K562 (cell line): ENCODE data around the gene METAP2. TPM values are rescaled to one million over a fixed set of nuclear protein-coding genes. Genes with fewer than 3 reads are reported as not detected.

Experiments used
- AFF1 ChIP-seq, 2 experiments: fragments of 450-650 bp; IDR thresholded peaks; 2 replicates each; pipeline ENCODE4 v1.6.1; 2018; ENCODE audit warnings: mild to moderate bottlenecking in 2 of 2, low read depth in 1 of 2; ENCODE audit not compliant: partially characterized antibody in 2 of 2
- BRD9 ChIP-seq: fragments of 450-650 bp; IDR thresholded peaks from 2 replicates; pipeline ENCODE4 v1.6.1; 2018; ENCODE audit warnings: low read depth; ENCODE audit not compliant: partially characterized antibody
- CCNT2 ChIP-seq: IDR thresholded peaks from 2 replicates; pipeline ENCODE4 v1.6.1; 2011; ENCODE audit warnings: borderline replicate concordance, low read depth, mild to moderate bottlenecking, moderate library complexity, mixed read lengths, low read length; ENCODE audit not compliant: insufficient read length; ENCODE audit errors: extremely low read depth
- COPS2 ChIP-seq: fragments of 450-650 bp; conservative IDR thresholded peaks from 2 replicates; pipeline ENCODE4 v1.6.1; 2016; ENCODE audit warnings: mild to moderate bottlenecking, moderate library complexity
- DEAF1 ChIP-seq: fragments of 450-650 bp; formaldehyde crosslinking; IDR thresholded peaks from 2 replicates; pipeline ENCODE4 v1.4.0; 2020; ENCODE audit warnings: mild to moderate bottlenecking, moderate library complexity
- FOXP1 ChIP-seq: sonication (generic); formaldehyde crosslinking; IDR thresholded peaks from 2 replicates; pipeline ENCODE4 v1.8.0; 2022; ENCODE audit warnings: mild to moderate bottlenecking, missing genetic modification reagents
- GTF2E2 ChIP-seq: fragments of 200-800 bp; sonication (Bioruptor generic); IDR thresholded peaks from 2 replicates; pipeline ENCODE4 v1.6.1; 2016; ENCODE audit warnings: missing genetic modification characterization, missing compliant biosample characterization
- HDGF ChIP-seq: fragments of 450-650 bp; IDR thresholded peaks from 2 replicates; pipeline ENCODE4 v1.6.1; 2016
- KLF16 ChIP-seq: IDR thresholded peaks from 2 replicates; pipeline ENCODE4 v1.6.1; 2016; ENCODE audit warnings: antibody characterized with exemption
- PHF20 ChIP-seq: fragments of 450-650 bp; IDR thresholded peaks from 2 replicates; pipeline ENCODE4 v1.6.1; 2018; ENCODE audit not compliant: partially characterized antibody
- PKNOX1 ChIP-seq: fragments of 450-650 bp; IDR thresholded peaks from 2 replicates; pipeline ENCODE4 v1.6.1; 2016
- PRMT5 ChIP-seq: sonication (generic); formaldehyde crosslinking; IDR thresholded peaks from 2 replicates; pipeline ENCODE4 v1.5.0; 2020; ENCODE audit warnings: missing genetic modification reagents
- PRPF4 ChIP-seq: fragments of 200-400 bp; formaldehyde crosslinking; IDR thresholded peaks from one replicate; pipeline ENCODE4 v1.6.1; 2017; ENCODE audit warnings: low read length, low read depth, mild to moderate bottlenecking; ENCODE audit not compliant: insufficient read depth, poor library complexity, severe bottlenecking
- PTBP1 ChIP-seq: fragments of 200-400 bp; formaldehyde crosslinking; IDR thresholded peaks from 2 replicates; pipeline ENCODE4 v1.6.1; 2017; ENCODE audit warnings: low read depth, low read length
- RAD51 ChIP-seq: fragments of 450-650 bp; IDR thresholded peaks from 2 replicates; pipeline ENCODE4 v1.7.1; 2016; ENCODE audit warnings: low read depth, mild to moderate bottlenecking, borderline replicate concordance
- ZNF140 ChIP-seq: fragments of 250-450 bp; sonication (Bioruptor Pico); IDR thresholded peaks from 2 replicates; pipeline ENCODE4 v1.8.0; 2021; ENCODE audit warnings: moderate library complexity, mild to moderate bottlenecking, inconsistent platforms
- ZNF384 ChIP-seq: IDR thresholded peaks from 2 replicates; pipeline ENCODE4 v1.6.1; 2012; ENCODE audit warnings: low read depth, low read length, improper control_type of control experiment
- ZNF444 ChIP-seq: fragments of 250-450 bp; sonication (Bioruptor Pico); IDR thresholded peaks from 2 replicates; pipeline ENCODE4 v1.4.0; 2020; ENCODE audit warnings: mild to moderate bottlenecking, moderate library complexity
- ZNF830 ChIP-seq: fragments of 250-450 bp; sonication (Bioruptor Pico); IDR thresholded peaks from 2 replicates; pipeline ENCODE4 v1.5.0; 2021; ENCODE audit warnings: mild to moderate bottlenecking
- polyA plus RNA-seq, 8 experiments: library from polyadenylated mRNA; depleted of rRNA in 4 of 8; stranded (reverse) in 5 of 8; unstranded in 3 of 8; fragments of >200 nt; fragmentation: Nextera tagmentation in 2 of 8; fragmentation: Illumina TruSeq in 1 of 8; extraction: Ambion mirVana in 2 of 8; extraction: Trizol in 1 of 8; gene quantifications; 2 replicates each; pipeline versions ENCODE4 v1.2.1 to v1.2.3, GENCODE V29; 2011 to 2014; ENCODE audit warnings: inconsistent platforms in 1 of 8, missing spikeins in 1 of 8
- total RNA-seq, 7 experiments: library from RNA; depleted of rRNA in 6 of 7; stranded (reverse); fragments of >200 nt in 6 of 7; fragmentation: Illumina TruSeq in 2 of 7; extraction: Trizol in 2 of 7; gene quantifications; 2 replicates each; pipeline versions ENCODE4 v1.2.1 to v1.2.3, GENCODE V29; 2011 to 2021; ENCODE audit warnings: low replicate concordance in 1 of 7
- TF ChIP-seq, protein P1 (sequence below): fragments of 250-450 bp; sonication (Bioruptor Pico); IDR thresholded peaks from 2 replicates; pipeline ENCODE4 v1.8.0; 2021; ENCODE audit warnings: moderate library complexity, mild to moderate bottlenecking, inconsistent platforms

METAP2 gene
- total and polyA plus RNA-seq, 9 of the 15 experiments (the other 6 are each of a cell fraction or from before 2014, with no cell fraction given), result 75.5 to 205 (median 164) TPM

DNA sequence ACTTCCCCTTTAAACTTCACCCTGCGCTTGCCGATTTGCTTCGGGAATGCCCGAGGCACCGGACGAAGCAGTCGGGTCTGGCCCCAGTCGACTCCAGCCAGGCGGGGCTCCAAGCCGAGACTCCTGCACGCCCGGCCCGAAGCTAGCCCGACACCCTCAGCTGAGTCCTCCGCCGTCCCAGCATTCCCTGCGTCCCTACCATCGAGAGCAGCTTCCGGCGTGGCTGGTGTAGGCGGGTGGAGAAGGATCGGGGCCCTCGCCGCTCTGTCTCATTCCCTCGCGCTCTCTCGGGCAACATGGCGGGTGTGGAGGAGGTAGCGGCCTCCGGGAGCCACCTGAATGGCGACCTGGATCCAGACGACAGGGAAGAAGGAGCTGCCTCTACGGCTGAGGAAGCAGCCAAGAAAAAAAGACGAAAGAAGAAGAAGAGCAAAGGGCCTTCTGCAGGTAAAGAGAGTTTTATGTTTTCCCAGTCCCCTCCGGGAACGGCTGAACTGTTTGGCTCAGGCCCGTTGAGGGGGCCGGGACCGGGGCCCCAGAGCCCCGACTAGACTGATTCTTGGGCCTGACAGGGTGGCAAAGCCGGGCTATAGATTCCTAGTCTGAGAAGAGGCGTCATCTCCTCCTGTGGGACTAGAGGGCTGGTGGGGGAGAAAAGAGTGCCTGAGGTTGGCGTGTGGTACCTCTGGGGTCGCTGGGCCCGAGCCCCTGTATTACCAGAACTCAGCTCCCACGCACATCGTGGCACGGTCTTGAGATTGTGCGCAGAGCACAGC is at the start of gene METAP2 (continued):
- TF ChIP-seq GTF2E2, result peak; percentile 92
- no peak for TF ChIP-seq ZNF830
- no peak for TF ChIP-seq ZNF444 (CRISPR knock-in tag)
- TF ChIP-seq COPS2, result no peak
- no peak for TF ChIP-seq HDGF
- no peak for TF ChIP-seq ZNF140
- no peak for TF ChIP-seq PRMT5 (CRISPR knock-in tag)
- TF ChIP-seq PHF20, result peak; percentile 84
- TF ChIP-seq RAD51, result no peak
- TF ChIP-seq PRPF4, result peak; percentile 57
- TF ChIP-seq, protein P1, sequence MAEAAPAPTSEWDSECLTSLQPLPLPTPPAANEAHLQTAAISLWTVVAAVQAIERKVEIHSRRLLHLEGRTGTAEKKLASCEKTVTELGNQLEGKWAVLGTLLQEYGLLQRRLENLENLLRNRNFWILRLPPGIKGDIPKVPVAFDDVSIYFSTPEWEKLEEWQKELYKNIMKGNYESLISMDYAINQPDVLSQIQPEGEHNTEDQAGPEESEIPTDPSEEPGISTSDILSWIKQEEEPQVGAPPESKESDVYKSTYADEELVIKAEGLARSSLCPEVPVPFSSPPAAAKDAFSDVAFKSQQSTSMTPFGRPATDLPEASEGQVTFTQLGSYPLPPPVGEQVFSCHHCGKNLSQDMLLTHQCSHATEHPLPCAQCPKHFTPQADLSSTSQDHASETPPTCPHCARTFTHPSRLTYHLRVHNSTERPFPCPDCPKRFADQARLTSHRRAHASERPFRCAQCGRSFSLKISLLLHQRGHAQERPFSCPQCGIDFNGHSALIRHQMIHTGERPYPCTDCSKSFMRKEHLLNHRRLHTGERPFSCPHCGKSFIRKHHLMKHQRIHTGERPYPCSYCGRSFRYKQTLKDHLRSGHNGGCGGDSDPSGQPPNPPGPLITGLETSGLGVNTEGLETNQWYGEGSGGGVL (CRISPR knock-in tag), result no peak
- TF ChIP-seq KLF16, result no peak
- 0 out of 2 replicates have a peak, but pooled peaks have one; percentile 20 for TF ChIP-seq FOXP1
- 0 out of 2 replicates have a peak, but pooled peaks have one; percentile 9 for TF ChIP-seq PKNOX1
- peak; percentile 72 for TF ChIP-seq CCNT2
- TF ChIP-seq AFF1 (IDR thresholded peaks at IDR 0.05; ENCODE audit: low read depth in 1 of 2, partially characterized antibody in 2 of 2), result peak; percentile 16 to 62
- TF ChIP-seq BRD9, result no peak
- peak; percentile 32; the same call in 1 of the 2 replicates for TF ChIP-seq ZNF384
- TF ChIP-seq PTBP1, result no peak
- TF ChIP-seq DEAF1 (CRISPR knock-in tag), result peak; percentile 81
